ENCODE data around the gene QTRT2.

DNA sequence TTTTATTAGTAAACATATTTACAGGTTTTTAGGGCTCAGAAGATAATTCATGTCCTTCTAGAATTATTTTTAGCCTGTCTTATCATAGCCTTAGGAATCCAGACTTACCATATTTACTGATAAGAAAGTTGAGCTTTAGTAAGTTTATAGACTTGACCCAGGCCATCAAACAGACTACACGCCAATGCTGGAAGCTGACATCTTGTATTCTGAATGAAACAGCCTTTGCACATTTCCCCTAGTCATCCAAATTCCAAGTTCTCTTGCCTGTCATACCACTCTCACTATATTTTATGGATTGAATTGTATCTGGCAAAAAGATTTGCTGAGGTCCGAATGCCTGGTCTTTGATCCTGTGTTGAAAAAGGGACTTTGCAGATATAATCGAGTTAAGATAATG, 63.7 kb downstream of the QTRT2 start:
- TF ChIP-seq, protein P1, sequence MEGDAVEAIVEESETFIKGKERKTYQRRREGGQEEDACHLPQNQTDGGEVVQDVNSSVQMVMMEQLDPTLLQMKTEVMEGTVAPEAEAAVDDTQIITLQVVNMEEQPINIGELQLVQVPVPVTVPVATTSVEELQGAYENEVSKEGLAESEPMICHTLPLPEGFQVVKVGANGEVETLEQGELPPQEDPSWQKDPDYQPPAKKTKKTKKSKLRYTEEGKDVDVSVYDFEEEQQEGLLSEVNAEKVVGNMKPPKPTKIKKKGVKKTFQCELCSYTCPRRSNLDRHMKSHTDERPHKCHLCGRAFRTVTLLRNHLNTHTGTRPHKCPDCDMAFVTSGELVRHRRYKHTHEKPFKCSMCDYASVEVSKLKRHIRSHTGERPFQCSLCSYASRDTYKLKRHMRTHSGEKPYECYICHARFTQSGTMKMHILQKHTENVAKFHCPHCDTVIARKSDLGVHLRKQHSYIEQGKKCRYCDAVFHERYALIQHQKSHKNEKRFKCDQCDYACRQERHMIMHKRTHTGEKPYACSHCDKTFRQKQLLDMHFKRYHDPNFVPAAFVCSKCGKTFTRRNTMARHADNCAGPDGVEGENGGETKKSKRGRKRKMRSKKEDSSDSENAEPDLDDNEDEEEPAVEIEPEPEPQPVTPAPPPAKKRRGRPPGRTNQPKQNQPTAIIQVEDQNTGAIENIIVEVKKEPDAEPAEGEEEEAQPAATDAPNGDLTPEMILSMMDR (IDR thresholded peaks at IDR 0.05): no peak
- TF ChIP-seq POLR2A (IDR thresholded peaks at IDR 0.05): no peak

Data from lower leg skin (tissue), 3 donors.